ENCODE data around the gene WDR4.
"Not testable (repeated sequence)": the region's sequence is repeated elsewhere in the genome, so short reads cannot be mapped to it uniquely, and the experiment has no call there.

The WDR4 gene

DNA sequence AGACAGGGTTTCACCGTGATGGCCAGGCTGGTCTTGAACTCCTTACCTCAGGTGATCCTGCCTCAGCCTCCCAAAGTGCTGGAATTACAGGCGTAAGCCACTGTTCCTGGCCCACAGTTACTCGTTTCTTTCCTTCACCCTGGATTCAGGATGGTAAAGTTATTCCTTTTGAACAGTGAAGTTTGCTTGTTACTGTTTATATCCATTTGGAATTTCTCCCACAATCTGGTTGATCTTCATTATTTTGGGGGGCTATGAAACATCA is 43.0 kb downstream of the WDR4 start:
- DNase-seq (ENCODE audit: low read depth) = no peak
- H3K4me3 ChIP-seq (ENCODE audit: low read depth, low read length) = no peak overlapping the region
- TF ChIP-seq CTCF (conservative IDR thresholded peaks at IDR 0.05; ENCODE audit: low read depth, low read length) = no peak

GRCh38 chr21:42835611-42836401 is 43.5 kb downstream of the WDR4 start:
- no peak for TF ChIP-seq CTCF (conservative IDR thresholded peaks at IDR 0.05; ENCODE audit: low read depth, low read length)
- no peak overlapping the region for H3K4me3 ChIP-seq (ENCODE audit: low read depth, low read length)
- DNase-seq (ENCODE audit: low read depth) = no peak

DNA sequence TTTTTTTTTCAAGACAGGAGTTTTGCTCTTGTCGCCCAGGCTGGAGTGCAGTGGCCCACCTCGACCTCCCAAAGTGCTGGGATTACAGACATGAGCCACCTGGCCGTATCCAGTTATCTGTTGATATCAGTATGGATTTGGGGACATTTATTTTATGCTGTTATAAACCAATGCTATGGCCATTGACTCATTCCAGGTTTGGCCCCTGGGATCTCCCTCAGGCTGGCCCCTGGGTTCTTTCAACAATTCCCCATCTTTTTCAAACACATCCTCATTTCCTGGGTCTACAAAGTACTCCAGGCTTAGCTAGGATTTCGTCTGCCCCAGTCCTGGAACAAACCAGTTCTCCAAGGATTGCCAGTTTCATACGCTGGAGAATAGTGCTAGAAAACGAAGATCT is 44.1 kb downstream of the WDR4 start:
- TF ChIP-seq CTCF (conservative IDR thresholded peaks at IDR 0.05; ENCODE audit: low read depth, low read length) = no peak
- DNase-seq (ENCODE audit: low read depth) = no peak
- no peak overlapping the region for H3K4me3 ChIP-seq (ENCODE audit: low read depth, low read length)

- DNase-seq (ENCODE audit: low read depth) = no peak
- no peak overlapping the region for H3K4me3 ChIP-seq (ENCODE audit: low read depth, low read length)
- no peak for TF ChIP-seq CTCF (conservative IDR thresholded peaks at IDR 0.05; ENCODE audit: low read depth, low read length)
Observed at GRCh38 chr21:42834726-42835191, 44.6 kb downstream of the WDR4 start.

- no peak for DNase-seq (ENCODE audit: low read depth)
Observed at GRCh38 chr21:42833859-42834725, 45.2 kb downstream of the WDR4 start.

DNA sequence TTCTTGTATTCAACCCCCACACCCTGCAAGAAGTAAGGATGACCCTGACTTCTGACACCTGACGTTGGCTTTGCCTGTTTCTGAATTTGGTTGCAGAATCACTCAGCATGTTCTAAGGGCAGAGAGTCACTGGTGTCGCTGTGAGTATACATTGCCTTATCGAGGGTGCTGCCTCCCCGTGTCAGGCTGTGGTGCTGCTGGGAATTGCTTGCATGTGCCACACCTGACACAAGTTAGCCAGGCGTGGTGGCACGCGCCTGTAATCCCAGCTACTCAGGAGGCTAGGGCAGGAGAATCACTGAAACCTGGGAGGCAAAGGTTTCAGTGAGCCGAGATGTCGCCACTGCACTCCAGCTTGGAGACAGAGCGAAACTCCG is 45.9 kb downstream of the WDR4 start:
- peak; percentile 27 for TF ChIP-seq CTCF (conservative IDR thresholded peaks at IDR 0.05; ENCODE audit: low read depth, low read length)
- H3K4me3 ChIP-seq (ENCODE audit: low read depth, low read length) = no peak overlapping the region
- DNase-seq (ENCODE audit: low read depth) = peak; percentile 12

More at GRCh38 chr21:42833859-42834725, 45.2 kb downstream of the WDR4 start:
- TF ChIP-seq CTCF (conservative IDR thresholded peaks at IDR 0.05; ENCODE audit: low read depth, low read length) = no peak
- H3K4me3 ChIP-seq (ENCODE audit: low read depth, low read length) = no peak overlapping the region

- DNase-seq (ENCODE audit: low read depth); H3K4me3 ChIP-seq (ENCODE audit: low read depth, low read length): not testable (repeated sequence)
Observed at GRCh38 chr21:42832321-42832630, 47.1 kb downstream of the WDR4 start.
